IMR-90 (cell line): ENCODE results near the gene DENND1A.

Experiments
- FOS ChIP-seq: fragments of 150-350 bp; IDR thresholded peaks from 2 replicates; pipeline ENCODE4 v1.6.1; 2016; ENCODE audit warnings: low read depth, low read length
- POLR2A ChIP-seq: IDR thresholded peaks from 2 replicates; pipeline ENCODE4 v1.6.1; 2012; ENCODE audit warnings: mild to moderate bottlenecking, low read depth, low read length
- TF ChIP-seq, protein P1 (sequence below): conservative IDR thresholded peaks from 2 replicates; pipeline ENCODE4 v1.5.1; 2012; ENCODE audit warnings: mild to moderate bottlenecking, low read depth, low read length, improper control_type of control experiment

GRCh38 chr9:123425836-123426365, 504.0 kb downstream of the DENND1A start:
- TF ChIP-seq, protein P1, sequence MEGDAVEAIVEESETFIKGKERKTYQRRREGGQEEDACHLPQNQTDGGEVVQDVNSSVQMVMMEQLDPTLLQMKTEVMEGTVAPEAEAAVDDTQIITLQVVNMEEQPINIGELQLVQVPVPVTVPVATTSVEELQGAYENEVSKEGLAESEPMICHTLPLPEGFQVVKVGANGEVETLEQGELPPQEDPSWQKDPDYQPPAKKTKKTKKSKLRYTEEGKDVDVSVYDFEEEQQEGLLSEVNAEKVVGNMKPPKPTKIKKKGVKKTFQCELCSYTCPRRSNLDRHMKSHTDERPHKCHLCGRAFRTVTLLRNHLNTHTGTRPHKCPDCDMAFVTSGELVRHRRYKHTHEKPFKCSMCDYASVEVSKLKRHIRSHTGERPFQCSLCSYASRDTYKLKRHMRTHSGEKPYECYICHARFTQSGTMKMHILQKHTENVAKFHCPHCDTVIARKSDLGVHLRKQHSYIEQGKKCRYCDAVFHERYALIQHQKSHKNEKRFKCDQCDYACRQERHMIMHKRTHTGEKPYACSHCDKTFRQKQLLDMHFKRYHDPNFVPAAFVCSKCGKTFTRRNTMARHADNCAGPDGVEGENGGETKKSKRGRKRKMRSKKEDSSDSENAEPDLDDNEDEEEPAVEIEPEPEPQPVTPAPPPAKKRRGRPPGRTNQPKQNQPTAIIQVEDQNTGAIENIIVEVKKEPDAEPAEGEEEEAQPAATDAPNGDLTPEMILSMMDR = no peak
- TF ChIP-seq POLR2A (no peak), FOS (no peak)
